ENCODE results near the gene COL23A1. TPM values are rescaled to one million over a fixed set of nuclear protein-coding genes. Genes with fewer than 3 reads are reported as not detected.

The COL23A1 gene
- total and polyA plus RNA-seq, 8 donors = 0.52 to 9.5 (median 7.5) TPM

DNA sequence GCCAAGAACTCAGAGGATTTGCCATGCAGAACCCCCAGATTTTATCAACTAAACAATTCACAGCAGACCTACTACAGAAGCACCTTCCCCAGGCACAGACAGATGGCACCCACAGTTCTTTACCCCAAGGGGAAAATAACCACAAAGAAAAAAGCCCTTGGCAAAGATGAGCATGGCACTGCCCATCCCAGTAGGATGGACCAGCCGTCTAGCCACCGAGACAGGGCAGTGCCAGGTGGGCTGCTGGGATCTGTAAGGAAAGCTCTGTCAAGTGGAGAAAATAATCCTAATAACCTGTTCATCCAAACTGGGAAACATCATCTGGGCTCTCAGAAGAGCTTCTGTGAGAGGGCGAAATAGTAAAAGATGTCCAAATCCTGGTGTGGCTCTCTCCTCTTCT lies 130.0 kb downstream of the COL23A1 start:
- intact Hi-C loops (cut with DNase I) = no loop called here
- ATAC-seq (no peak), DNase-seq (no peak)
- no peak overlapping the region for H3K4me3 ChIP-seq
- H3K4me1 ChIP-seq = no peaks in the 10 kb centered on the region
- TF ChIP-seq, protein P1, sequence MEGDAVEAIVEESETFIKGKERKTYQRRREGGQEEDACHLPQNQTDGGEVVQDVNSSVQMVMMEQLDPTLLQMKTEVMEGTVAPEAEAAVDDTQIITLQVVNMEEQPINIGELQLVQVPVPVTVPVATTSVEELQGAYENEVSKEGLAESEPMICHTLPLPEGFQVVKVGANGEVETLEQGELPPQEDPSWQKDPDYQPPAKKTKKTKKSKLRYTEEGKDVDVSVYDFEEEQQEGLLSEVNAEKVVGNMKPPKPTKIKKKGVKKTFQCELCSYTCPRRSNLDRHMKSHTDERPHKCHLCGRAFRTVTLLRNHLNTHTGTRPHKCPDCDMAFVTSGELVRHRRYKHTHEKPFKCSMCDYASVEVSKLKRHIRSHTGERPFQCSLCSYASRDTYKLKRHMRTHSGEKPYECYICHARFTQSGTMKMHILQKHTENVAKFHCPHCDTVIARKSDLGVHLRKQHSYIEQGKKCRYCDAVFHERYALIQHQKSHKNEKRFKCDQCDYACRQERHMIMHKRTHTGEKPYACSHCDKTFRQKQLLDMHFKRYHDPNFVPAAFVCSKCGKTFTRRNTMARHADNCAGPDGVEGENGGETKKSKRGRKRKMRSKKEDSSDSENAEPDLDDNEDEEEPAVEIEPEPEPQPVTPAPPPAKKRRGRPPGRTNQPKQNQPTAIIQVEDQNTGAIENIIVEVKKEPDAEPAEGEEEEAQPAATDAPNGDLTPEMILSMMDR (IDR thresholded peaks at IDR 0.05) = no peak
- no peaks in the 10 kb centered on the region for H3K27me3 ChIP-seq
- H3K9me3 ChIP-seq = no peaks in the 10 kb centered on the region
- no peak overlapping the region for H3K27ac ChIP-seq
- H3K36me3 ChIP-seq = no peaks in the 10 kb centered on the region

DNA sequence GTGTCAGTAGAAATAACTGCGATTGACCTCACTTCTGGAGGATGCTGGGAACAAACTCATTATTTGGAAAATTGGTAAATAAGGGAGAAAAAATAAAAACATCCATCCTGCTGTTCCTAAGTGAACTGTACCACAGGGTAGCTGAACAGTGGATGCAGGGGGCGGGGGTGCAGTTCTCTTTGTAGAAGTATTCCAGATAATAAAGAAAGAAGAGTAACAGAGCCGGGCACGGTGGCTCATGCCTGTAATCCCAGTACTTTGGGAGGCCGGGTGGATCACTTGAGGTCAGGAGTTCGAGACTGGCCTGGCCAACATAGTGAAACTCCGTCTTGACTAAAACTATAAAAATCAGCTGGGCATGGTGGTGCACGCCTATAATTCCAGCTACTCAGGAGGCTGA lies 132.1 kb downstream of the COL23A1 start:
- intact Hi-C loops (cut with DNase I) = no loop called here
- TF ChIP-seq, protein P1 (IDR thresholded peaks at IDR 0.05) = no peak
- DNase-seq = no peak
- Histone ChIP-seq H3K4me3 (no peak overlapping the region), H3K36me3 (no peaks in the 10 kb centered on the region), H3K27ac (no peak overlapping the region), H3K27me3 (no peaks in the 10 kb centered on the region), H3K9me3 (no peaks in the 10 kb centered on the region), H3K4me1 (no peaks in the 10 kb centered on the region)
- no peak for ATAC-seq

DNA sequence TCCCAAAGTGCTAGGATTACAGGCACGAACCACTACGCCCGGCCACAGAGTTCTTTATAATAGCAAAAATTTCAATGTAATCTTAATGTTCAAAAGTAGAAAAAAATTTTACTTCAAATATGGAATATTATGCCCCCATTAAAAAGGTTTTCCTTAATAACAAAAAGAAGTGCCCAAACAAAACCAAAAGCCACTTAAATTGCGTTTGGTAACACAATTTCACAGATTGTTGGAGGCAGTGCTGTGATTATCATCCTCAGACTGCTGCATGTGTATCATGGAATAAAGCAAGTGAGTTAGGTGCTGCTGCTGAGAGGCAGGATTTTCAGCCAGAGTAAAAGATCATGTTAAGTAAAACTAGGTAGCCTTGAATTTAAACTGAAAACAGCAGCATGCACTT lies 132.7 kb downstream of the COL23A1 start:
- ATAC-seq (no peak), DNase-seq (no peak)
- intact Hi-C loops (cut with DNase I) = no loop called here
- H3K4me3 ChIP-seq = no peak overlapping the region
- no peaks in the 10 kb centered on the region for H3K9me3 ChIP-seq
- no peaks in the 10 kb centered on the region for H3K36me3 ChIP-seq
- no peak overlapping the region for H3K27ac ChIP-seq
- TF ChIP-seq, protein P1 (IDR thresholded peaks at IDR 0.05) = no peak
- no peaks in the 10 kb centered on the region for H3K27me3 ChIP-seq
- no peaks in the 10 kb centered on the region for H3K4me1 ChIP-seq

DNA sequence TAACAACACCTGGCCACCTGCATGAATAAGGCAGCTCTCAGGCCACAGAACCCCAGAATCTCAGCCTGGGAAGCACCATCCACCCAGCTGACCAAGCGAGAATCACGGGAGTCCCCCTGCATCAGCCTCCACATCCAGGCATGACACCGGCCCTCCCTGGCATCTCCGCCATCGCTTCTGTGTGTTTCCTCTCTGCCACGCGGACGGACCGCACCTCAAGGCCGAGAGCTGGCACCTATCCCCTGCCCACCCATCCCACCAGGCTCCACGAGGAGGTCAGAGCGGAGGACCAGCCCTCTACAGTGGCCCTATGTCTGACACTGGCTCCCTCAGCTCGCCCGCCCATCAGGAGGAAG lies 134.7 kb downstream of the COL23A1 start:
- H3K4me3 ChIP-seq = no peak overlapping the region
- H3K9me3 ChIP-seq = no peaks in the 10 kb centered on the region
- no peaks in the 10 kb centered on the region for H3K36me3 ChIP-seq
- H3K27ac ChIP-seq = no peak overlapping the region
- TF ChIP-seq, protein P1 (IDR thresholded peaks at IDR 0.05) = no peak
- H3K27me3 ChIP-seq = peaks cover 0 to 1% of the 10 kb centered on the region in 2 donors
- DNase-seq (no peak), ATAC-seq (no peak)
- intact Hi-C loops (cut with DNase I) = no loop called here
- peaks cover 0 to under 1% of the 10 kb centered on the region in 2 donors for H3K4me1 ChIP-seq

DNA sequence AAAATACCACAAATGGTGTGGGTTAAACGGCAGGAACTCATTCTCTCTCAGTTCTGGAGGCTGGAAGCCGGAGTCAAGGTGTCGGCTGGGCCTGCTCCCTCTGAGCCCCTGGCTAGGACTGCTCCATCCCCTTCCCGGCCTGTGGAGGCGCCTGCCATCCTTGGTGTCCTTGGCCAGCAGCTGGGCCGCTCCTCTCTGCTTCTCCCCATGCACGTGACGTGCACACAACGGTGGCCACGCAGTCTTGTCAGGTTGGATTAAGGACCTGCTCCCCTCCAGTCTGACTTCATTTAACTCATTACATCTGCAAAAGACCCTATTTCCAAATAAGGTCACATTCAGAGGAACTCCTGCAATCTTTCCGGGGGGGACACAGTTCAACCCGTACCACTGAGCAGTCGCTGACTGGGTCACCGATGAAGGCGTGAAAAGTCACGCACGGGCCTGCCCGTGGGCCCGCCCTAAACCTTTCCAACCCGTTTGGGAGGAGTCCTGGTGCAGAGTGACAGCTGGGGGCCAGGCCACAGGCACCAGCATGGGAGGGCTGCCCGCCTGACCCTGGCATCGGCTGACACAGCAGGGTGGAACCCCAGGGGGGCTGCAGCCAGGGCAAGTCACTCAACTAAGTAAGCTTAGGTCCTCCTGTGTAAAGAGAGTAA lies 135.2 kb downstream of the COL23A1 start:
- intact Hi-C loops (cut with DNase I) = no loop called here
- ATAC-seq (no peak), DNase-seq (no peak)
- no peaks in the 10 kb centered on the region for H3K9me3 ChIP-seq
- no peak overlapping the region for H3K4me3 ChIP-seq
- H3K36me3 ChIP-seq = no peaks in the 10 kb centered on the region
- peaks cover 0 to 6% of the 10 kb centered on the region in 2 donors for H3K4me1 ChIP-seq
- peaks cover 0 to 6% of the 10 kb centered on the region in 2 donors for H3K27me3 ChIP-seq
- TF ChIP-seq, protein P1 (IDR thresholded peaks at IDR 0.05) = no peak
- no peak overlapping the region for H3K27ac ChIP-seq
